GOT3 (cell line): ENCODE data around the gene TPO.
"Not testable (repeated sequence)": the region's sequence is repeated elsewhere in the genome, so short reads cannot be mapped to it uniquely, and the experiment has no call there.

ENCODE experiments used
- DNase-seq: peaks from one replicate; lab custom pipeline; 2025; ENCODE audit warnings: mixed read lengths; lab: John Stamatoyannopoulos, UW

The TPO gene

DNA sequence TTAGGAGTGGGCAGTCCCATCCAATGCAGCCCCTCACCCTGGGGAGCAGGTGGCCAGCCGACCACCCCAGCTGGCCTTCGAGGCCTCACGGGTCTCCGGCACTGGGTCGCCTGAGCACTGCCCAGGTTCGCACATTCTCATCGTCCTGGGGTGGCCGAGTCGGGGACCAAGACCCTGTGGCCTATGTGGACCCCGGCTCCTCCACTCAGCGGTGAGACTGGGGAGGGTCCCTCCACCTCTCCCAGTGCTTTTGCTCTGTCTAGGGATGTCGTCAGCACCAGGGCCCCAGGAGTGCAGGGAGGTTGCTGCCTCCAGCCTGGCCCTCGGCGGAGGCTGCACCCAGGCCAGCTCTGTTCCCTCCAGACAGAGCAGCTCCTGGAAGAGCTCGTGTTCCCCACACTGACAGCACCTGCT lies 89.6 kb downstream of the TPO start:
- no peak for DNase-seq

- no peak for DNase-seq
Measured at GRCh38 chr2:1503471-1504310, 90.4 kb downstream of the TPO start.

GRCh38 chr2:1504311-1504750 lies 91.1 kb downstream of the TPO start:
- no peak for DNase-seq

GRCh38 chr2:1505031-1505441 lies 91.8 kb downstream of the TPO start:
- no peak for DNase-seq

- no peak for DNase-seq
Measured at GRCh38 chr2:1509271-1510065, 96.2 kb downstream of the TPO start.

- DNase-seq = no peak
Measured at GRCh38 chr2:1510176-1510575, 96.9 kb downstream of the TPO start.

DNA sequence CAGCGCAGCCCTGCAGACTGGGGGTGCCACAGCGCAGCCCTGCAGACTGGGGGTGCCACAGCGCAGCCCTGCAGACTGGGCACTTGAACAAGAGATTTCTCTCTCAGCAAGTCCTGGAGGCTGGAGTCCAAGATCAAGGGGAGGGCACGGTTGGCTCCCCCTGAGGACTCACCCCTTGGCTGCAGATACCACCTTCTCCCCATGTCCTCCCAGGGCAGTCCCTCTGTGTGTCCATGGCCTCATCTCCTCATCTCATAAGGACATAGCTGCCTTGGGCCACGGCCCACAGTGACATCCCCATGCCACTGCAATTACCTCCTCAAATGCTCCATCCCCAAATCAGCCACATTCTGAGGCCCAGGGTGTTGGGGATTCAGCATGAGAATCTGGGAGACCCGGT lies 98.2 kb downstream of the TPO start:
- no peak for DNase-seq

DNA sequence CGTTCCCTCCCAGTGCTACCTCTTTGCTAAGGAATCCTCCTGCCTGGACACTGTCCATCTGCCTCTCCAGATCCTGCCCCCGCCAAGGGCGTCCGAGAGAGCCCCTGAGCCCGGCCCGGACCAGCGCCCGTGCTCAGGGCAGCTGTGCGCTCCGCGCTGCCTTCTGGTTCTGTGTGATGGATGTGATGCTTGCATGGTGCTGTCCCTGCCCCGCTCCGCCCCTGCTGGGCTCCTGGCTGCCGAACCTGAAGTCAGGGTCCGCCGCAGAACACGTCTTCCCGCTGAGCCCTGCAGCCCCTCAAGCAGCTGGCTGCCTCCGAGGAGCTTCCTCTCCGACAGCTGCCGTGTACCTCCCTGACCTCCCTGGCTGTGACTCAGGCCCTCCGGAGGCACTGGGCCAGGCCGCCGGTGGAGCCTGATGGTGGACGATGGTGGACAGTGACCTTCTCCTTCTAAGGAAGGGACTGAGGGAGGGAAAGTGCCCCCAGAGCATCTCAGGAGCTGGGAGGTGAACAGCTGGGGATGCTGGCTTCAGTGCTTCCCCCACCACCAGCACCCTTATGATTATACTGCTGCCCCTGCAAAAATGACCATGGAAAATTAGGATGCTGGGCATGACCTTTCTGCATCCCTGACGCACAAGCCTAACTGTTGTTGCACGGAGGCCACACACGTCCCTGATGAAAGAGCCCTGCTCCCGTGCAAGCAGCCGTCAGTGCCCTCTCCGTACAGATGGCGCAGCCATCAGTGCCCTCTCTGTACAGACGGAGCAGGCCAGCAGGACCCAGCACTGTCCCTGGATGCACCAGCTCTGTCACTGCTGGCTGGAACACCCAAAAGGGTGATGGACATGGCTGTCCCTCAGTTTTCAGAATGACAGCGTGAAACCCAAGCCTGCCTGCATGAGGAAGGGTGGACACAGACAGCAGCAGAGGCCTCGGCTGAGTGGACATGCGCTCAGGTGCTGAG lies 99.3 kb downstream of the TPO start:
- DNase-seq = no peak

DNA sequence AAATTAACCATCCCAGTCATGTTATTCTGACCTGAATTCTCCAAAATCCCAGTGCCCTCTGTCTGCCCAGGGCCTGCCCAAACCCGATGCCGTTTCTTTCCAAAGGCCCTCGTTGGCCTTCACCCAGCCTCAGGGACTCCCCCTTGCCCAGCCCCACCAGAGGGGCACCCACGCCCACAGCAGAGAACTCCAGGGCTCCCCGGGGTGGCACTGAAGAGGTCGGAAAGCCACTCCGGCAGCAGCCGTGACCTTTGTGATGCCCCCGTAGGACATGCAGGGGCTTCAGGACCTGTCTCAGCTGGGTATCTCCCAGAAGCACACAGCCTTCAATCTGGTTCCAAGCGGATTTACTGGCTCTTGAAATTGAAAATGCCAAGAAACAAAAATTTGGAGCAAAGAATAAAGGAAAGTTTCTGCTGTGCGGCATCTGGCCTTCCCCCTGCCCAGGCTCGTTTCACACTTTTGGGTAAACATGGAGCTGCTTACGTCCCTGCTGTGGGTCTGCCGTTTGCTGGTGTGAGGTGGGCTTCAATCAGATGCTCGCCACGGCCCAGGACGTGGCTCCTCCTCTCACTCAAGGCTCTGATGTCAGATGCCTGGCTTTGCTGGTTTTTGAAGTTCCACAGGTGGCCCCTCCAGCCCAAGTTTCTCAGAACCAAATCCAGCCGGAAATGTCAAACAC lies 101.3 kb downstream of the TPO start:
- DNase-seq = no peak

GRCh38 chr2:1515073-1515430 lies 101.8 kb downstream of the TPO start:
- DNase-seq = no peak

DNA sequence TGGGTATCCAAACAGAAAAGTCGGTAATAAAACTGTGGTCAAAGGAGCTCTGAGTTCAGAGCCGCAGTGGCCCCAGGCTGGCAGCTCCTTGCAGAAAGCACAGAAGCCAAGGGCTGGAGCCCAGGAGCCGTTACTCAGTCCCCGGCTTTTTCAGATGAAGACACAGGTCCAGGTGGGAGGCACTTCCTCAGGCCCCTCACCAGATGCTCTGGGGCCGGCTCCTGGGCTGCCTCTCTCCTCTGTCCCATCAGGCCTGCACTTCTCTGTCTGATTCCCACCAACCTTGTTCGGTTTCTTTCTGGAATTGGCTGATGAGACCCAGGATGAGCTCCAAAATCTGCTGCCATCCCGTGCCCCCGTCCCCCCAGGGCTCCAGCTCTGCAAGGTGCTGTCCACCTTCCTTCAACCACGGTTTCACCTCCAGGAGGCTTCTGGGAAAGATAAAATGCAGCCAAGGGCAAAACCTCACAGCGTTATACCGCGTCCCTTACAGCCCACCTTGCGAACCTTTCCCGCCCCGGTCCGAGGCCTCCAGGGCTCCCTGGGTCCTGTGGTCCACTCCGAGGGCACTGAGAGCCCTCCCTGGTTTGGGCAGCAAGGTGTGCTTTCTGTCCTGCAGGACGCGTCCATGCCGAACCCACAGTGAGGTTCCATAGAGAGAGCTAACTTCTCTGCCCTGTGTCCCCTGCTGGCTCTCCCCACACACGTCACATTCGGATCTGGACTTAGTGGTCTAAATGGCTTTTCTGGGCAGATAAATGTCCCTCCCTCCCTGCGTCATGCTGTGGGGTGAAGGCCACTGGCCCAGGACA lies 102.9 kb downstream of the TPO start:
- DNase-seq = no peak

DNA sequence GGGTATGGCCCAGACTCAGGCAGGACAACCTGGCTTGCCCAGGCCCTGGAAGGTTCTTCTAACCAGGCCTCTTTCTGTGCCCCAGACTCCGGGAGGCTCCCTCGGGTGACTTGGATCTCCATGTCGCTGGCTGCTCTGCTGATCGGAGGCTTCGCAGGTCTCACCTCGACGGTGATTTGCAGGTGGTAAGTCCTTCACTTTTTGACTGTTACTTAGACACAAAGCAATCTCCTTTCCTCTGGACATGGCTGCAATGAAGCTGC lies 103.5 kb downstream of the TPO start:
- DNase-seq = no peak

DNA sequence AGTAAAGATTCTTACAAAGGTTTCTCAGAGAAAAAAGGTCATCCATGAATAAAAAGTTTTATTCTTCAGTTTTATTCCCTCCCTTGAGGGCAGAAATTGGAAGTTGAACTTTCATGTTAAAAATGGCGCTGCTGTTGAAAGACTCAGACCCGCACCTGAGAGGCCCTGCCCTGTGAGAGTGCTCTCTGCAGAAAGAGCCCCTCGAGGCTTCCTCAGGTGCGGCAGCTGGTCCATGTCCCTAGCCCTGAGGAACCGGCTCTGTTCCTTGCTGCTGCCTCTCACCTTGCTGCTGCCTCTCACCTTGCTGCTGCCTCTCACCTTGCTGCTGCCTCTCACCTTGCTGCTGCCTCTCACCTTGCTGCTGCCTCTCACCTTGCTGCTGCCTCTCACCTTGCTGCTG lies 104.0 kb downstream of the TPO start:
- not testable (repeated sequence) for DNase-seq

GRCh38 chr2:1517786-1518185 lies 104.5 kb downstream of the TPO start:
- DNase-seq = no peak

GRCh38 chr2:1518331-1518803 lies 105.1 kb downstream of the TPO start:
- no peak for DNase-seq

GRCh38 chr2:1518867-1519530 lies 105.7 kb downstream of the TPO start:
- DNase-seq = no peak

DNA sequence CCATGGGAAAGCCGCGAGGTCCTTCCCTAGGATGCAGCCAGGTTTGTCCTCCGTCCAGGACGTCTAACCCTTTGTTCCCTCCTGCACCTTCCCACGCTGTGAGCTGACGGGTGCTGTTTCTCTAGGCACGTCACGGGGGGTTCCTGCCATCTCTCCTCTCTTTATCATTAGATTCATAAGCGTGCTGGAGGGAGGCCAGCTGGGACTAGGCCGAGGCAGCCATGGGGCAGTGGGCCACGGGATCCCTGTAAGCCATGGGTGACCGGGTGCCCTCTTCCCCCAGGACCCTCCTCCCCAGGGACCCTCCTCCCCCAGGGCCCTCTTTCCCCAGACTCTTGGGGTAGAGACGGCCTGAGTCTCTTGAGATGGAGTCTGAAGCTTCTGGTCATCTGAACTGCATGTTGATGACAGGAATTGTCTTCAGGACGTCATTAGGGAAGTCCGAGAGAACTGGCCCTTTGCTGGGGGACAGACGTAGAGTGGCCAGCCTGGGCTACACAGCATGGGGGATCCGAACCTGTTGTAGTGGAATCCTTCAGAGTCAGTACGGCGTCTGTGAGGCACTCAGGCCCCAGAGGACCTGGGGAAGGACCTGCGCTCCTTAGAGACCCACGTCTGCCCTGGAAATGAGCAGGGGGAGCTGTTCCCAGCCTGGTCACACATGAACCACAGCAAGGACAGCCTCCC lies 108.1 kb downstream of the TPO start:
- no peak for DNase-seq

DNA sequence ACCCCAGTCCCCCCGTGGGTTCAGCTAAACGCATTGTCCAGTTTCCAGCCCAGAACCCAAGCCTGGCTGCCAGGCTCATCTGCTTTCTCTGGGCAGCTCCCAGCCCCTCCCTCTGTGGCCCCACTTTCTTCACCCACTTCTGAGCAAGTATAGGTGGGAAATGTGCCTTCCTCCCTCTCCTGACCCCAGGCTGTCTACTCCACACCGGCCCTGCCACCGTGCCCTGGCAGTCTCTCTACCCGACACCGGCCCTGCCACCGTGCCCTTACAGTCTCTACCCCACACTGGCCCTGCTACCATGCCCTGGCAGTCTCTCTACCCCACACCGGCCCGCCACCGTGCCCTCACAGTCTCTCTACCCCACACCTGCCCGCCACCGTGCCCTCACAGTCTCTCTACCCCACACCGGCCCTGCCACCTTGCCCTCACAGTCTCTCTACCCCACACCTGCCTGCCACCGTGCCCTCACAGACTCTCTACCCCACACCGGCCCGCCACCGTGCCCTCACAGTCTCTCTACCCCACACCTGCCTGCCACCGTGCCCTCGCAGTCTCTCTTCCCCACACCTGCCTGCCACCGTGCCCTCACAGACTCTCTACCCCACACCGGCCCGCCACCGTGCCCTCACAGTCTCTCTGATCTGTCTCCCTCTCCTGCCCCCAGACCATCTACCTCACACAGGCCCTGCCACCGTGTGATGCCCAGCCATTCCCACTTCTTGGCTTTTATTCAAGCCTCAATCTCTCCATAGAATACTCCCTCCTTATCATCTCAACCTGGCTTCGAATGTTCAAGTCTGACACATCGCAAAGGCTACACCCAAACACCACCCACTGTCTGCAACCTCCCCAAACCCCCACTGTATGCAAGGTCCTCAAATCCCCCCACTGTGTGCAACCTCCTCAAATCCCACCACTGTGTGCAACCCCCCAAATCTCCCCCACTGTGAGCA lies 108.9 kb downstream of the TPO start:
- DNase-seq = no peak
